Adrenal gland (tissue), 5 donors: ENCODE results near the gene DBT.

Experiments used
- POLR2A ChIP-seq, 2 donors: fragments of 450-650 bp; IDR thresholded peaks; one replicate each; pipeline ENCODE4 v1.6.1; 2017; ENCODE audit warnings: antibody characterized with exemption in 2 of 2, mild to moderate bottlenecking in 2 of 2, moderate library complexity in 1 of 2
- TF ChIP-seq, protein P1 (sequence below), 6 experiments: fragments of 450-650 bp in 4 of 6; fragments of 200-600 bp in 2 of 6; sonication (generic) in 1 of 6; IDR thresholded peaks; 1 replicate in 5 of 6; 2 replicates in 1 of 6; pipeline versions ENCODE4 v1.5.1 to v1.8.0; 2016 to 2021; ENCODE audit warnings: antibody characterized with exemption in 6 of 6, mild to moderate bottlenecking in 2 of 6, moderate library complexity in 1 of 6
- donor health status: DM: no; HTN: no; CAD: no.

DNA sequence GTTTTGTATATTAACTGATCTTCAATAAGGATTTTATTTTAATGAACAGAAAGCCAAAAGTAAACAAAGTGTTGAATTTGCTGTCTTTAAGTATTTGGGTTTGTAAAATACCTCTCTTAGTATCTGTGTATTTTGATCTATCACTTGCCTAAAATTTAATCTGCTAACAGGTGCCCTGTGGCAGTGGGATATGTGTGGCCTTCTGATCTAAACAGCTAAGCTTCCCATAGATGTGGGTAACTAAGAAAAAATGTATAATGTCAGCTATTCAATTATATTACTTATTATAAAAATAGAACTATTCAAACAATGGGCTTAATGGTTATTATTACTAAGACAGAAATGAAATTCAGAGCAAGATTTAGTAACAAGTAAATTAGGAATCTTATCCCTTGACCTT, 86.8 kb downstream of the DBT start:
- TF ChIP-seq POLR2A (IDR thresholded peaks at IDR 0.05): no peak
- TF ChIP-seq, protein P1, sequence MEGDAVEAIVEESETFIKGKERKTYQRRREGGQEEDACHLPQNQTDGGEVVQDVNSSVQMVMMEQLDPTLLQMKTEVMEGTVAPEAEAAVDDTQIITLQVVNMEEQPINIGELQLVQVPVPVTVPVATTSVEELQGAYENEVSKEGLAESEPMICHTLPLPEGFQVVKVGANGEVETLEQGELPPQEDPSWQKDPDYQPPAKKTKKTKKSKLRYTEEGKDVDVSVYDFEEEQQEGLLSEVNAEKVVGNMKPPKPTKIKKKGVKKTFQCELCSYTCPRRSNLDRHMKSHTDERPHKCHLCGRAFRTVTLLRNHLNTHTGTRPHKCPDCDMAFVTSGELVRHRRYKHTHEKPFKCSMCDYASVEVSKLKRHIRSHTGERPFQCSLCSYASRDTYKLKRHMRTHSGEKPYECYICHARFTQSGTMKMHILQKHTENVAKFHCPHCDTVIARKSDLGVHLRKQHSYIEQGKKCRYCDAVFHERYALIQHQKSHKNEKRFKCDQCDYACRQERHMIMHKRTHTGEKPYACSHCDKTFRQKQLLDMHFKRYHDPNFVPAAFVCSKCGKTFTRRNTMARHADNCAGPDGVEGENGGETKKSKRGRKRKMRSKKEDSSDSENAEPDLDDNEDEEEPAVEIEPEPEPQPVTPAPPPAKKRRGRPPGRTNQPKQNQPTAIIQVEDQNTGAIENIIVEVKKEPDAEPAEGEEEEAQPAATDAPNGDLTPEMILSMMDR (IDR thresholded peaks at IDR 0.05): no peak
